GM19099 (cell line): ENCODE measurements around the gene PLEKHG2.

Experiments
- POLR2A ChIP-seq: IDR thresholded peaks from 3 replicates; pipeline ENCODE4 v1.6.1; 2011; ENCODE audit warnings: low read depth; ENCODE audit not compliant: insufficient read length; ENCODE audit errors: extremely low read depth

Gene PLEKHG2

GRCh38 chr19:39470724-39471339 is 58.4 kb downstream of the PLEKHG2 start:
- TF ChIP-seq POLR2A, result no peak

GRCh38 chr19:39471756-39472536 is 59.5 kb downstream of the PLEKHG2 start:
- TF ChIP-seq POLR2A, result no peak

DNA sequence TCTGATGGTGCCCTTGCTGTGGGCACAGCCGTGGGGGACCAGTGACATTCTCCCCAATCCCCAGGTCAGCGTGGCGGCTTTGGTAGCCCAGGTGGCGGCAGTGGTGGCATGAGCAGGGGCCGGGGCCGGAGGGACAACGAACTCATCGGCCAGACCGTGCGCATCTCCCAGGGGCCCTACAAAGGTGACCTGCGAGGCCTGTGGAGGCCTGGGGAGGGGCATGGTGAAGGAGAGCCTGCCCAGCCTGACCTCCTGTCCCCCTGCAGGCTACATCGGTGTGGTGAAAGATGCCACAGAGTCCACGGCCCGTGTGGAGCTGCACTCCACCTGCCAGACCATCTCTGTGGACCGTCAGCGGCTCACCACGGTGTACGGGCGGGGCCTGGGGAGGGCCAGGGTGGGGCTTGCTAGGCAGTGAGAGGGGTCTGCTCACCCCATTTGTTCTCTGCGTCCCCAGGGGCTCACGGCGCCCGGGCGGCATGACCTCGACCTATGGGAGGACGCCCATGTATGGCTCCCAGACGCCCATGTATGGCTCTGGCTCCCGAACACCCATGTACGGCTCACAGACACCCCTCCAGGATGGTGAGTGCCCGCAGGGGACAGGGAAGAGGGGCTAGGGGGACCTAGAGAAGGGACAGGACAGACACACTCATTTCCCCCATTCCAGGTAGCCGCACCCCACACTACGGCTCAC is 60.4 kb downstream of the PLEKHG2 start:
- no peak for TF ChIP-seq POLR2A

GRCh38 chr19:39473443-39473960 is 61.0 kb downstream of the PLEKHG2 start:
- TF ChIP-seq POLR2A, result no peak

DNA sequence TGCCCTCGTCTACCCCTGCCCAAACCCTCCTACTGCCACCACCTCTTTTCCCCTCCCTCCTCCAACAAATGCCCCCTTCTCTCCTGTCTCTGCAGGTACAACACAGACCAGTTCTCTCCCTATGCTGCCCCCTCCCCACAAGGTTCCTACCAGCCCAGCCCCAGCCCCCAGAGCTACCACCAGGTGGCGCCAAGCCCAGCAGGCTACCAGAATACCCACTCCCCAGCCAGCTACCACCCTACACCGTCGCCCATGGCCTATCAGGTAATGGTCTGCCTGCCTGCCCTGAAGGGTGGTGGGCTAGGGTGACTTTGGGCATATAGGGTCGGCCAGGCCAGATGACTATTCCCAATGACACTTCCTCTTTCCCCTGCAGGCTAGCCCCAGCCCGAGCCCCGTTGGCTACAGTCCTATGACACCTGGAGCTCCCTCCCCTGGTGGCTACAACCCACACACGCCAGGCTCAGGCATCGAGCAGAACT is 61.7 kb downstream of the PLEKHG2 start:
- TF ChIP-seq POLR2A, result no peak

DNA sequence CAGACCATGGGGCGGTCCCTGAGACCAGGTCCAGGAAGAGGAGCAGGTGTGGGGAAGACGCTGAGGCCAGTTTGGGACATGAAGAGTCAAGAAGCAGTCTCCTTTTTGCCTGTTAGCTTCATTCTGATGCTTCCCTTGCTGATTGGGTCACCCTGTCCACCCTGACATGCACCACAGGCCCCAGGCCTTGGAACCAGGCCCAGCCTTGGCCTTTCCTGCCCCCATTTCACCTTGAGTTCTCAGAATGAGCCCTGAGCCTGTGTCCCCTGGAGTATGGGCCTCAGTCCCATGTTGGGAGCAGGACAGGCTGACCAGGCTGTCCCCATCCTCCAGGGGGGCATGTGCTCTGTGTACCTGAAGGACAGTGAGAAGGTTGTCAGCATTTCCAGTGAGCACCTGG is 63.3 kb downstream of the PLEKHG2 start:
- no peak for TF ChIP-seq POLR2A
